HG03025 (cell line): Measurements from ENCODE around the gene SLC1A4.

Source experiments
- ATAC-seq: cut with Tn5 transposase; IDR thresholded peaks from one replicate; pipeline ENCODE4 v1.9.1; 2021; ENCODE audit warnings: mild to moderate bottlenecking, moderate library complexity; ENCODE audit not compliant: unreplicated experiment, low FRiP score

SLC1A4 gene

GRCh38 chr2:64989126-64989981, at the start of gene SLC1A4:
SLC1A4 (plus strand) TSS chr2:64989399; CDS start chr2:64989644, 245 bp downstream.
- ATAC-seq = peak; percentile 74

GRCh38 chr2:64941143-64941542, 48.1 kb upstream of the SLC1A4 start:
- ATAC-seq = no peak

- ATAC-seq = no peak
These were observed 47.4 kb upstream of the SLC1A4 start for GRCh38 chr2:64941801-64942200.

DNA sequence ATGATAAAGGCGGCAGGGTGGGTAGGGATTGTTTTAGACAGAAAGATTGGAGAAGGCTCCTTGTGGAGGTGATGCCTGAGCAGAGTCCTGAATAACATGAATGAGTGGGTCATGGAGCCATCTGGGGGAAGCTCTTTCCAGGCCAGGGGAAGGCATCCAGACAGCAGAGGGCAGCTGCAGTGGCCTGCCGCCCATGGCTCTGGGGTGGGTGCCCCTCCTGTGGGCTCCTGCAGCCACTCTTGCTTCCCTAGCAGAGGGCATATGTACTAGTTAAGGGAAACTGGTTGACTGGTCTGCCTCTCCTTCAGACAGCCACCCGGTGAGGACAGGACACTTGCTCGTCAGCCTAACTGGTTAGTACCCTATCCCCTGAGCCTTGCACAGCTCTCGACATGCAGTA, 46.5 kb upstream of the SLC1A4 start:
- ATAC-seq = no peak

GRCh38 chr2:64943387-64944150, 45.6 kb upstream of the SLC1A4 start:
- ATAC-seq = no peak

GRCh38 chr2:64944484-64944883, 44.7 kb upstream of the SLC1A4 start:
- no peak for ATAC-seq

DNA sequence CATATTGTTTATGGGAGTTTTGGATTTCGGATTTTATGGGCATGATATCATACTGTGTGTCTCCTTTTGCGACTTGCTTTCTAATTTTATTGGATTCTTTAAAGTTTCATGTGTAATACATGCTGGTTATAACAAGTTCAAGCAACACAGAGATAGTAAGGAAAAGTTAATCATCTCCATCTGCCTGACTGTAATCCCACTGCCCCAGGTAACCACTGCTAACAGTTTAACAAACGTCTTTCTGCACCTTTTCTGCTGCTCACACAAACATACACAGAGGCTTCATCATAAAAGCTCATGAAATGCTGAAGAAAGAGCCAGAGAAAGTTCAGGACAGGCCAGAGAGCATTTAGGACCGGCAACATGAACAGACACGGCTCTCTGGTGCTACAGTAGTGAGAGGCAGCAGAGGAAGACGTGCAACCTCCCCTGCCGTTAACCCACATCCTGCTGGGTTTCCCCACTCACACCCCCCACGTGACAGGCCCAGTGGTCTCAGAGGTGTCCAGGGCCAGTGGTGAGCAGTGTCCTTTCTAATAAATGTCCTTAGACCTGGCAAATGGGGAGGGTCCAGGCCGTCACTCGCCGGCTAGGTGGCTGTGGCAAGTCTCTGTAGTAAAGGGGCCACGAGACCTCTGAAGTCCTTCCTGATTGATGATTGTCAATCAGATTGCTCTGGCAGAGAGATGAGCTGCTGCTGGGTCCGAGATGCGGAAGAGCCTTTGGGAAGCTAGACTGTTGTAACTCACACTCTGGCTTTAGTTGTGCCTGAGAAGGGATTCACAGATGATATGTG, 43.0 kb upstream of the SLC1A4 start:
- ATAC-seq = peak; percentile 82

- ATAC-seq = no peak
These were observed 42.4 kb upstream of the SLC1A4 start for GRCh38 chr2:64946769-64947247.

DNA sequence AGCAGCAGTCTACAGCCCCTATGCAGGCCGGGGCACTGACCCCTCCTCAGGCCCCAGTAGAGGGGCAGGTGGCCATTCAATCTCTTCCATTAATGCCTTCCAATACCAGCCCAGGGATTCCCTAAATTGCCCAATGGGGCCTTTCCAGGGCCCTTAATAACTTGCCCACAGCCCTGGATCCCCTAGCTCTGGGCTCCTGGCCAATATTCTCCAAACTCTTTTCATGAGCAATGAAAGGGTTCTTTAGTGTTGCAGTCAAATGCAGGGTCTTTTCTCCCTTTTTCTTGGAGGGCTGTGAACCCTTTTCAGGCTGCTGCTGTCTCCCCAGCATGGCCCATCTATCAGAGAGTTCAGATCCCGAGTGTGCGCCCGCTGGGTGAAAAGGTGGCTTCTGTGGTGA, 41.3 kb upstream of the SLC1A4 start:
- ATAC-seq = no peak

DNA sequence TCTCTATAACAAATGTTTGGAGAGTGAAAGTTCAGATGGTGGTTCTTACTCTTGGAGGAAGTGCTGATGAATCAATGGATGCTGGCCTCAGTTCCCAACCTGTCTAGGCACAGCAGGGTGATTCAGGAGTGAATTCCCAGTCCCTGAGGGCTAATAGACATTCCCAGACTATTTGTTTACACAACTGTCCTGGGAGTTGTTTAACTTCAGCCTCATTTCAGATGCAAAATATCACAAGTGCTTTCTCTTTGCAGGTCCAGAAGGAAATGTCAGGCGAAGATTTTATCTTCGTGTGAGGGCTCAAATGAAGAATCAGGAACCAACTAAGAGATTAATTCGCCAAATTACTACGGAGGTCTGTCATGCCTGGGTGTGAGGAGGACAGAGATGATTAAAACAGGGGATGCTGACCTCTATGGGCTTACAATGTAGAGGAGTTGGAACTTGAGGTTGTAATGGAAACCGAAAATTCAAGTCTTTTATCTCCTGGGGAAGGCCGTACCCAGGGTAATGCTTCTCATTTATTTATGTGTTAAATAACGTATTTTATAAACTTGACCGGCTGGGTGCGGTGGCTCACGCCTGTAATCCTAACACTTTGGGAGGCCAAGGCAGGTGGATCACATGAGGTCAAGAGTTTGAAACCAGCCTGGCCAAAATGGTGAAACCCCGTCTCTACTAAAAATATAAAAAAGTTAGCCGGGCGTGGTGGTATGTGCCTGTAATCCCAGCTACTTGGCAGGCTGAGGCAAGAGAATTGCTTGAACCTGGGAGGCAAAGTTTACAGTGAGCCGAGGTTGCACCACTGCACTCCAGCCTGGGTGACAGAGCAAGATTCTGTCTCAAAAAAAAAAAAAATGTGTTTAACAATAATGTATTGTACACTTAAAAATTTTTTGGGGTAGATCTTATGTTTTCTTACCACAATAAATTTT, 38.7 kb upstream of the SLC1A4 start:
- no peak for ATAC-seq

GRCh38 chr2:64951306-64951953, 37.8 kb upstream of the SLC1A4 start:
- no peak for ATAC-seq

DNA sequence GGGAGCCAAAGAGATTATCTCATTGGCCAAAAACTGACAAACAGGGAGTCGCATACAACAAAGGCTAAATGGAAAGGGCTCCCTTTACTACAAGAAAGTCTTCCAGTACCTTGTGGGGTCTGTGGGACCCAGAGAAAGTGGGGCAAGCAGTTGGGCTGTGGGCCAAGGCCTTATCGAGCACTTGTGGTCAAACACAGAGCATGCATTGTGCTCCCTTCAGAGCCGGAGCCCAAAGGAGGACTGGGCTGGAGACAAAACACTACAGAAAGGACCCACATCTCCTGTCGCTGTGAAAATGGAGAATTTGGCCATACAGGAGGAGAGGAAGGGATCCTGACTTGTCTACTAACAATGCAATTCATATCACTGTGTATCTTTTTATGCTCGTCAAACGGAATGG, 37.1 kb upstream of the SLC1A4 start:
- ATAC-seq = no peak

DNA sequence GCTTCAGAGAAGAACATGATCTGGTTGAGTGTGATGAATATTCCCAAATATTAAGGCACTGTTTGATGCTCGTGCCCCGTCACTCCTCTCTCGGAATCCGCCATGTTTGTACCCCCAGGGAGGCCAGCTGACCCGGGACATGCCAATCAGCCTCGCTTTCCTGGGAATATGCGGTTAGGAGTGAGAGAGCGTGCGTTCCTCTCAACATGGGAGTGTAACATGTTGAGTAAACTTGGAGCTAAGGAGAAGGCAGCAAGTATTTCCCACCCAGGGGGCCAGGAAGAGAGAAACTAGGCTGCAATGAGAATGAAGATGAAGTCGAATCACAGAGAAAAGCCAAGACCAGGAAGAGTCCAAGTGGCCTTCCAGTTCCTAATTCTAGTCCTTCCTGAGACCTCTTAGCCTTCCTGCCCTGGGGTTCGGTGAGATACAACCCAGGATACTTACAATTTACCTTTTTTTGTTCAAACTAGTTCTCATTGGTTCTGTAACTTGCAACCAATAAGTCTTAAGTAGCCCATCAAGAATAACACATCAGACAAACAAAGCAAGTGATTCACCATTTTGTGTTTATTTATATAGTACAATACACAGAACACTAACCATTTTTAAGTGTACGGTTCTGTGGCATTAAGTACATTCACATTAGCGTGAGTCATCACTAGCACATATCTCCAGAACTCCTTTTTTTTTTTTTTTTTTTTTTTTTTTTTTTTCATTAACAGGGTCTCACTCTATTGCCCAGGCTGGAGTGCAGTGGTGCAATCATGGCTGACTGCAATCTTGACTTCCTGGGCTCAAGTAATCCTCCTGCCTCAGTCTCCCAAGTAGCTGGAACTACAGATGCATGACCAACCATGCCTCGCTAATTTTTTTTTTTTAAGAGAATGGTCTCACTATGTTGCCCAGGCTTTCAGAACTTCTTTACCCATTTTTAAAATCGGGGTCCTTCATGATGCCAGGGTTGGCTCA, 36.4 kb upstream of the SLC1A4 start:
- ATAC-seq = no peak

DNA sequence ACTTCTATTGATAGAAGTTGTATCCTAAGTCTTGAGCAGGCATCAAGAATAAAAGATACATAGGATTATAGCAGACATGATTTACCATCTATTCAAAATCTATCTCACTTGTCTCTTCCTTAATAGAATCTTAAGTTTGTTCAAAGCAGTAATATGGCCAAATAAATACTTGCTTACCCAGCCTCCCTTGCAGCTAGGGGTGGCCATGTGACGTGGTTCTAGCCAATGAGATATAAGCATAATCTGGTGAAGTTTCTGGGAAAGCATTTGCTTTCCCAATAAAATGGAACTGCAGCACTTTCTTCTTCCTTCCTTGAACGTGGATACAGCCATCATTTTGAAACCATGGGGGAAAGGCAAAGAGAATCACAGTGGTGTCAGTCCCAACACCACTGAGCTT, 33.7 kb upstream of the SLC1A4 start:
- ATAC-seq = no peak

GRCh38 chr2:64957109-64957903, 31.9 kb upstream of the SLC1A4 start:
- ATAC-seq = no peak

GRCh38 chr2:64958556-64958955, 30.6 kb upstream of the SLC1A4 start:
- no peak for ATAC-seq

DNA sequence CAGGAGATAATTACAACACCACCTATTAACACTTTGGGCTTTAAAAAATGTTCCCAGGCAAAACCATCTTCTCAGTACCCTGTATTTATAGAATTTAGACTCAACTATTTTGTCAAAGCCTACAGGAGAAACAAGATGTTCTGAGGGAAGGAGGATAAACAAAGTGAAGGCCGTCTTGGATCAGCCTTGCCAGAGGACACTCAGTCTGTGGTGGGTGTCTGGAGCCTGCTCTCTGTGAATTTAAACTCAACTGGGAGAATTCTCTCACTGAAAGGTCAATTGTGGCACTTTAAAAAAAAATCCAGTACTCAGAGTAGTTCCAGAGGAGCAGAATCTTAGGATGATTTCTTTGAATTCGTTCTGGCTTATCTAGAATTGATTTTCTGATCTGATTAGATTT, 28.4 kb upstream of the SLC1A4 start:
- ATAC-seq = no peak
